Measurements from ENCODE around the gene CLRN1.

DNA sequence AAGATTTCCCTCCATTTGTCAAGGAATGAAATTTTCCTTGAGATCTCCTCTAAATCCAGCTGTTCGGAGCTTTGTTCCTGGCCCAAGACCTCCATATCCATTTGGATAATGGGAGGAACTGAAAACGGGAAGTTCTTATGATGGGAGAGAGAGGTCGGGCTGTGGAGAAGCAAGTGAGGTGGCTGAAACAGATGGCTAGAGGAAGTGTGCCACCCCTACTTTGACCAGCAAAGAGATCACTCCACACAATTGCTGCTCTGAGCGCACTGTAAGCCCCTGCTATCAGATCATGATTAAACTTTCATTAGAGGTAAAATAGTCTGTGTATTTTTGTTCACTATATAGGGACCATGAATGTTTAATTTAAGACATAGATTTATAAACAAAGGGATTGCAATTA lies 67.2 kb downstream of the CLRN1 start, which contains the start of gene MINDY4B:
- TF ChIP-seq POLR2A (IDR thresholded peaks at IDR 0.05) (no peak), POLR2AphosphoS5 (IDR thresholded peaks at IDR 0.05; ENCODE audit: insufficient read depth in 1 of 2, low read depth in 1 of 2) (no peak)

All from vagina (tissue), 2 donors.